Breast epithelium (tissue), 3 donors: ENCODE measurements around the gene LIMS1.

Experiments
- POLR2AphosphoS5 ChIP-seq, 3 donors: sonication (generic); formaldehyde crosslinking; IDR thresholded peaks; one replicate each; pipeline ENCODE4 v1.6.1; 2017; ENCODE audit warnings: antibody characterized with exemption in 3 of 3
- TF ChIP-seq, protein P1 (sequence below), 3 donors: fragments of 450-650 bp; IDR thresholded peaks; one replicate each; pipeline ENCODE4 v1.5.1; 2016 to 2017; ENCODE audit warnings: antibody characterized with exemption in 3 of 3, mild to moderate bottlenecking in 3 of 3, moderate library complexity in 3 of 3

DNA sequence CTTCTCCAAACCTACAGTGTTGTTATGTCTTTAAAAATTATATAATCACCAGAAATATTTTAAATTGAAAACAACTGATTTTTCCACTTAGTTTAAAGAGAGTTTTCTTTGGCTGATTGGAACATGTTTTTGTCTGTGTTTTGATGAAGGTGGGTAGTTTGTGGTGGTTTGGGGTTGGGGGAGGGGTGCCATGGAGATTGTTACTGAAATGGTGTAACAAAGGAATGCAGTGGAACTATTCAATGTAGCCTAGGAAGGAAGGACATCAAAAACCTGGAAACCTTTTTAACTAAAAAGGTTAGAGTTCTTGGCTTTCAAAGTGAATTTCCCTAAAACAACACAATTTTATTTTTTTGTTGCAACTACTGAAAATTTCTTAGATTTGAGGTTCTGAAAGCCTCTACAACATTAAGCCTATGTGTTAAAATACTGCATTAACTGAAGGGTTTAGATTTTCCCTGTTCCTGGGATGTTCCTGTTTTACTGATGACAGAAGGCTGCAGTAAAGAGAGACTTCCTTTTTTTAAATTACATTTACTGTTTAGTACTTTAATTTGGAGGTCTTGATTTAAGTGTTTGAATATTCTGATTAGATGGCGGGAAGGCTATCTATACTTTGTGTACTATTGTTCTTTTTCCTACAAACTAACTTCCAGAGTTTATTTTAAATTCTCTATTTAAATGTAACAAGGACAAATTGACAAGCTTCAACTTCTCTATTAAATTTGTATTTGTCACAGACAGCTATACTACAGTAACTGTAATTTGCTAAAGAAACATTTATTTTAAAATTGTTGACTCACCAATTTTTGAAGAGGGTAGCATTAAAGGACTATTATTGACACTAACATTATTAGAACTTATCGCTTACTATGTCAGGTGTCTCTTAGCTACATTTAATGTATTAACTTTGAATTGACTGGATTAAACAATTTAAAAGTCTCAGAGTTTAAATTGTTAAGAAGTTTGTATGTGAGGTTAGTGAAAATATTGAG lies 87.7 kb downstream of the LIMS1 start:
- no peak for TF ChIP-seq POLR2AphosphoS5 (IDR thresholded peaks at IDR 0.05)
- TF ChIP-seq, protein P1, sequence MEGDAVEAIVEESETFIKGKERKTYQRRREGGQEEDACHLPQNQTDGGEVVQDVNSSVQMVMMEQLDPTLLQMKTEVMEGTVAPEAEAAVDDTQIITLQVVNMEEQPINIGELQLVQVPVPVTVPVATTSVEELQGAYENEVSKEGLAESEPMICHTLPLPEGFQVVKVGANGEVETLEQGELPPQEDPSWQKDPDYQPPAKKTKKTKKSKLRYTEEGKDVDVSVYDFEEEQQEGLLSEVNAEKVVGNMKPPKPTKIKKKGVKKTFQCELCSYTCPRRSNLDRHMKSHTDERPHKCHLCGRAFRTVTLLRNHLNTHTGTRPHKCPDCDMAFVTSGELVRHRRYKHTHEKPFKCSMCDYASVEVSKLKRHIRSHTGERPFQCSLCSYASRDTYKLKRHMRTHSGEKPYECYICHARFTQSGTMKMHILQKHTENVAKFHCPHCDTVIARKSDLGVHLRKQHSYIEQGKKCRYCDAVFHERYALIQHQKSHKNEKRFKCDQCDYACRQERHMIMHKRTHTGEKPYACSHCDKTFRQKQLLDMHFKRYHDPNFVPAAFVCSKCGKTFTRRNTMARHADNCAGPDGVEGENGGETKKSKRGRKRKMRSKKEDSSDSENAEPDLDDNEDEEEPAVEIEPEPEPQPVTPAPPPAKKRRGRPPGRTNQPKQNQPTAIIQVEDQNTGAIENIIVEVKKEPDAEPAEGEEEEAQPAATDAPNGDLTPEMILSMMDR (IDR thresholded peaks at IDR 0.05) = no peak
